Transverse colon (tissue), 4 donors: ENCODE measurements around the gene ZNF701. TPM values are rescaled to one million over a fixed set of nuclear protein-coding genes. Genes with fewer than 3 reads are reported as not detected.
"Not testable (repeated sequence)": the region's sequence is repeated elsewhere in the genome, so short reads cannot be mapped to it uniquely, and the experiment has no call there.

ENCODE experiments used
- DNase-seq: peaks from one replicate; pipeline ENCODE4 v3.0.0-alpha.2; 2019
- H3K27ac ChIP-seq, 4 donors: fragments of 200-600 bp; sonication (generic); 2 replicates each; pipeline ENCODE4 v1.5.1; 2016 to 2018; ENCODE audit warnings: inconsistent platforms in 4 of 4
- H3K27me3 ChIP-seq: fragments of 200-600 bp; sonication (generic); 2 replicates; pipeline ENCODE4 v1.5.1; 2017; ENCODE audit warnings: inconsistent platforms
- H3K36me3 ChIP-seq, 4 donors: fragments of 200-600 bp; sonication (generic); 2 replicates each; pipeline ENCODE4 v1.5.1; 2017 to 2019; ENCODE audit warnings: inconsistent platforms in 4 of 4
- H3K4me1 ChIP-seq, 4 donors: fragments of 200-600 bp; sonication (generic); 2 replicates each; pipeline ENCODE4 v1.5.1; 2017 to 2020; ENCODE audit warnings: inconsistent platforms in 4 of 4
- H3K4me3 ChIP-seq, 4 donors: fragments of 200-600 bp; sonication (generic); 1 replicate in 1 of 4; 2 replicates in 3 of 4; pipeline versions ENCODE4 v1.5.1 to v1.6.1; 2017 to 2019; ENCODE audit warnings: inconsistent platforms in 4 of 4
- H3K9me3 ChIP-seq, 2 donors: fragments of 200-600 bp; sonication (generic); 2 replicates each; pipeline ENCODE4 v1.5.1; 2017 to 2019; ENCODE audit warnings: inconsistent platforms in 2 of 2
- EP300 ChIP-seq: sonication (generic); formaldehyde crosslinking; IDR thresholded peaks from one replicate; pipeline ENCODE4 v1.6.1; 2017; ENCODE audit warnings: antibody characterized with exemption, low read depth
- POLR2A ChIP-seq: fragments of 450-650 bp; IDR thresholded peaks from one replicate; pipeline ENCODE4 v1.6.1; 2016; ENCODE audit warnings: antibody characterized with exemption, mild to moderate bottlenecking, moderate library complexity
- POLR2AphosphoS5 ChIP-seq, 3 donors: sonication (generic); formaldehyde crosslinking; IDR thresholded peaks; one replicate each; pipeline ENCODE4 v1.6.1; 2016; ENCODE audit warnings: antibody characterized with exemption in 3 of 3
- WGBS, 2 donors: methylation state at CpG; one replicate each; pipeline ENCODE4 v1.1.5; 2018; ENCODE audit warnings: low coverage in 1 of 2; 5-methylcytosine and 5-hydroxymethylcytosine counted together
- in situ Hi-C, 4 donors: fragments of 200-750 bp; cut with MboI; loops; one replicate each; pipeline versions ENCODE4 v1.15.0 to v1.15.1; 2017; ENCODE audit warnings: low sequenced_read_pairs in 3 of 4, low pct_ligation_motif_present in 1 of 4, low pct_unique_long_range_greater_than_20kb in 1 of 4
- intact Hi-C: fragments of 100-400 bp; cut with DNase I; formaldehyde crosslinking; loops from one replicate; pipeline ENCODE4 v1.15.1; 2023; ENCODE audit warnings: low total_unique reads
- total RNA-seq, 4 donors: library from RNA; depleted of rRNA; stranded (reverse); fragments of >200 nt; gene quantifications; one replicate each; pipeline ENCODE4 v1.1.0, GENCODE V29; 2016
- TF ChIP-seq, protein P1 (sequence below), 5 experiments: fragments of 200-600 bp in 3 of 5; fragments of 450-650 bp in 2 of 5; sonication (generic) in 3 of 5; IDR thresholded peaks; 1 replicate in 2 of 5; 2 replicates in 3 of 5; pipeline ENCODE4 v1.5.1; 2016 to 2017; ENCODE audit warnings: antibody characterized with exemption in 5 of 5, inconsistent platforms in 3 of 5, mild to moderate bottlenecking in 2 of 5, moderate library complexity in 1 of 5

The ZNF701 gene
- total RNA-seq, 4 donors from 2014 or later, result 12.0 to 31.1 (median 23.9) TPM

DNA sequence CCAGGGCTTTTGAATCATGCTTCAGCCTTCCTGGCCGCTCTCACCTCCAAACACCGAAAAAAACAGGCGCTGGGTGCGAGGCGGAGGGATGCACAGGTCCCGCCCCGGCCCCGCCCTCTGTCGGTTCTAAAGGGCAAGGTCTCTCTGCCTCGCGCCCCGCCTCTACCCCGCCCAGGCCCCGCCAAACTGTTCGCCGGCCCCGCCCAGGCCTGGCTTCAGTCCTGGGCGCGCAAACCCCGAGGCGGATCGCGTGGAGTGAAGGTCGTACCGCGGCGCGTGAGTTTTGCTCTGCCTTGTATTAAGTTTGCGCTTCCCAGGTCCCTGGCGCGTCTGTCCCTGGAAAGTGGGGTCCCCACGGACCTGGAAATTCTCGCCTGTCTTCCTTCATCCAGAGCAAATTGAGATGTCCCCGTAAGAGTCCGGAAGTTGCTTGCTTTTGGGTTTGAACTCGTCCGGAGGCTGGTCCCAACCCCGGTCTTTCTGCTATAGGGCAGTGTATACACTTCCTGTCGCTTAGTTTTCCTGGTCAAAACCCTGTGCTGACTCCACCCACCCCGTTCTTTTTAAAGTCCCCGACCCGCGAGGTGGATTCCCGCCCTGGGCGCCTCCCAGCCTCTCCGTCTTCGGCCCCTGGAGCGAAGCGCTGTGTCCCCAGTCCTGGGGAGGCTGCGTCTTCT, 34.2 kb upstream of the ZNF701 start:
- Histone ChIP-seq H3K4me1 (peaks cover 0 to 9% (median 3%) of the 10 kb centered on the region in 4 donors), H3K27ac (peak overlapping the region; percentile 64 to 86 (median 75)), H3K27me3 (no peaks in the 10 kb centered on the region), H3K4me3 (peak overlapping the region; percentile 21 to 61 (median 39)), H3K36me3 (peaks cover 0 to 36% (median 17%) of the 10 kb centered on the region in 4 donors), H3K9me3 (peaks cover 9 to 32% of the 10 kb centered on the region in 2 donors)
- in situ Hi-C loops (no loop called here), intact Hi-C loops (no loop called here)
- DNase-seq, result peak; percentile 82
- TF ChIP-seq POLR2AphosphoS5 (IDR thresholded peaks at IDR 0.05) (peak in 1 of 3 donors; percentile 57), EP300 (no peak), POLR2A (peak; percentile 28)
- TF ChIP-seq, protein P1, sequence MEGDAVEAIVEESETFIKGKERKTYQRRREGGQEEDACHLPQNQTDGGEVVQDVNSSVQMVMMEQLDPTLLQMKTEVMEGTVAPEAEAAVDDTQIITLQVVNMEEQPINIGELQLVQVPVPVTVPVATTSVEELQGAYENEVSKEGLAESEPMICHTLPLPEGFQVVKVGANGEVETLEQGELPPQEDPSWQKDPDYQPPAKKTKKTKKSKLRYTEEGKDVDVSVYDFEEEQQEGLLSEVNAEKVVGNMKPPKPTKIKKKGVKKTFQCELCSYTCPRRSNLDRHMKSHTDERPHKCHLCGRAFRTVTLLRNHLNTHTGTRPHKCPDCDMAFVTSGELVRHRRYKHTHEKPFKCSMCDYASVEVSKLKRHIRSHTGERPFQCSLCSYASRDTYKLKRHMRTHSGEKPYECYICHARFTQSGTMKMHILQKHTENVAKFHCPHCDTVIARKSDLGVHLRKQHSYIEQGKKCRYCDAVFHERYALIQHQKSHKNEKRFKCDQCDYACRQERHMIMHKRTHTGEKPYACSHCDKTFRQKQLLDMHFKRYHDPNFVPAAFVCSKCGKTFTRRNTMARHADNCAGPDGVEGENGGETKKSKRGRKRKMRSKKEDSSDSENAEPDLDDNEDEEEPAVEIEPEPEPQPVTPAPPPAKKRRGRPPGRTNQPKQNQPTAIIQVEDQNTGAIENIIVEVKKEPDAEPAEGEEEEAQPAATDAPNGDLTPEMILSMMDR (IDR thresholded peaks at IDR 0.05), result peak in 2 of 5 experiments; percentile 17 to 24
- 49 to 80% methylated on average over 4 to 45 of the region's 50 CpGs for WGBS, 2 donors

DNA sequence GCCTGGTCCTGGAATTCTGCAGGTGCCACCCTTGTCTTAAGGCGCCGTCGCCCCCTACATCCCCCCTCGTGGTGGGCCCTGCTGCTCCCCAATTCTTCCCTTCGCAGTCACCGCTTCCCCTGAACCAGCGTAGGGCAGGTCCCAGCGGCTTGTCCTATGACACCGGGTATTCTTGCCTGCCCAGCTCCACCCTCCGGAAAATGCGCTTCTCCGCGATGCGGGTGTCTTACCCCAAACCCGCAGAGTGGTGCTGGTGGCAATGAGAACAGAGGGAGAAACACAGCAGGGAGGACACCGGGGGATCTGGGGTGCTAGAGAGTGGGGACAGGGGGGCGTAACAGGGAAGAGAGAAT, 33.7 kb upstream of the ZNF701 start:
- DNase-seq, result peak; percentile 15
- WGBS, 2 donors, result 48% methylated on average over 17 of the region's 17 CpGs; no CpG with 5 or more reads in 1 of the 2 donors

DNA sequence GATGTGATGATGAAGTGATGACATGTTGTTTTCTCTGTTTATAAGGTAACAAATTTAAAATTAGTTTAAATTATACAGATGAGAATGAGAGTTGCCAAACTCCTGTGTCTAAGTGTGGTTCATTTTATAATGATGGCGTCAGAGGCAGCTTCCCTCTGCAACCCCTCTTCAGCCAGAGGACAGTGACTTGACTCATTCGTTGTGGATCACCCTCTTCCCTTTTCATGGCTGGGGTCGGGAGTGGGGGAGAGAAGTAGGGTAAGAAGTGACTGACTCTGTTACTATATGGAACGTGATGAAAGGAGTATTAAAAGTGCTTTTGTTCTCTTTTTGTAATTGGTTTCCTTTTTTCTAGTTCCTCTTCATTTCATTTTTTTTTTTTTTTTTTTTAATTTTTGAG, 31.3 kb upstream of the ZNF701 start:
- Histone ChIP-seq H3K9me3 (peaks cover 12 to 24% of the 10 kb centered on the region in 2 donors), H3K36me3 (peaks cover 0 to 44% (median 14%) of the 10 kb centered on the region in 4 donors)
- intact Hi-C loops, in situ Hi-C loops, H3K27ac ChIP-seq, H3K4me1 ChIP-seq, H3K27me3 ChIP-seq, DNase-seq, H3K4me3 ChIP-seq: not testable (repeated sequence)
- 75 to 87% methylated on average over 3 to 4 of the region's 4 CpGs for WGBS, 2 donors

More for the DNA sequence above, 33.7 kb upstream of the ZNF701 start:
- in situ Hi-C loops, result no loop called here
- peak overlapping the region; percentile 64 to 86 (median 75) for H3K27ac ChIP-seq
- intact Hi-C loops, result no loop called here
- TF ChIP-seq, protein P1 (IDR thresholded peaks at IDR 0.05), result no peak
- TF ChIP-seq POLR2AphosphoS5 (IDR thresholded peaks at IDR 0.05), result no peak
- no peak for TF ChIP-seq POLR2A
- TF ChIP-seq EP300, result no peak
- no peaks in the 10 kb centered on the region for H3K27me3 ChIP-seq
- H3K4me3 ChIP-seq, result peak overlapping the region; percentile 21 to 61 (median 39)
- peaks cover 0 to 34% (median 17%) of the 10 kb centered on the region in 4 donors for H3K36me3 ChIP-seq
- peaks cover 9 to 33% of the 10 kb centered on the region in 2 donors for H3K9me3 ChIP-seq
- peaks cover 0 to 9% (median 3%) of the 10 kb centered on the region in 4 donors for H3K4me1 ChIP-seq

DNA sequence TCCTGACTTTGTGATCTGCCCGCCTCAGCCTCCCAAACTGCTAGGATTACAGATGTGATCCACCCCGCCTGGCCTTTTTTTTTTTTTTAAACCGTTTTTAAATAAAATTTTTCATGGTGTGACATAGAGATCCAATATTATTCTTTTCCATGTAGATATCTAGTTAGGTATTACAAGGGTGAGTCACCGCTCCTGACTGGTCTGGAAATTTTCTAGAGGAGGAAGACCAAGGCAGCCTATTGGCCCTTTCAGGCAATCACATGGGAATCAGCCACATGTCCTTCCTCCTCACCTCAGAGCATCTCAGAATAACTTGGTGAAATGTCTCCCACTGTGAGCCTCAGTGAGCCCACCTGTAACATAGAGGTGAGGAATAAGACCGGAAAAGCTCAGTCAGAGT, 28.9 kb upstream of the ZNF701 start:
- H3K4me1 ChIP-seq, H3K27ac ChIP-seq, DNase-seq, H3K4me3 ChIP-seq, H3K27me3 ChIP-seq, intact Hi-C loops, in situ Hi-C loops: not testable (repeated sequence)
- 95 to 100% methylated on average over 4 to 5 of the region's 5 CpGs for WGBS, 2 donors
- H3K9me3 ChIP-seq, result peaks cover 16% of the 10 kb centered on the region in 2 donors
- peaks cover 0 to 59% (median 19%) of the 10 kb centered on the region in 4 donors for H3K36me3 ChIP-seq

DNA sequence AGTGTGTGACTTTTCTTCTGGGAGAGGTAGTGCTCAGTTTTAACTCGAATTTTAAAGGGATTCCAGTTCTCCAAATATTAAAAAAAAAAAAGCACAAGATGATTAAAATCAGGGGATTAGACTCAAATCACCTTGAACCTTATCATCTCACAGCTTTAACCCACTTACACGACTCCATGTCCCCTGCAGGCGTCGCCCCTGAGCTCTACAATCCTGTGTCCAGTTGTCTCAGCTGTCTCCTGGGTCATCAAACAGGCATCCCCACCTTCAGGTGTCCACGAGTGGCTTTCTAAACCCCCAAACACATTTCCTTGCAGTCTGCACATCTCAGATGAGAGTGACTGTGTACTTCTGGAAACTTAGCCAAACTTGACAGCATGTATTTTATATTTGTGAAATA, 28.5 kb upstream of the ZNF701 start:
- 94 to 100% methylated on average over 3 to 5 of the region's 5 CpGs for WGBS, 2 donors

DNA sequence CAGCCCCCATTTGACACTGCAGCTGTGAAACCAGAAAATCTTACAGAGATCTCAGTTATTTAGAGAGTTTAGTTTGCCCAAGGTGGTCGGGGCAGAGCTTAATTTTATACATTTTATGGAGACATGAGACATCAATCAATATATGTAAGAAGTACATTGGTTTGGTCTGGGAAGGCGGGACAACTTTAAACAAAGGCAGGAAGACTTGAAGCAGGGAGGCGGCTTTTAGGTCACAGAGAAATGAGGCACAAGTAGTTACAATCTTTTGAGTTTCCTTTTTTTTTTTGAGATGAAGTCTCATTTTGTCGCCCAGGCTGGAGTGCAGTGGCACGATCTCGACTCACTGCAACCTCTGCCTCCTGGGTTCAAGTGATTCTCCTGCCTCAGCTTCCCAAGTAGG, 27.5 kb upstream of the ZNF701 start:
- intact Hi-C loops, H3K4me3 ChIP-seq: not testable (repeated sequence)
- 88 to 93% methylated on average over 6 of the region's 6 CpGs for WGBS, 2 donors

More for the DNA sequence above, 28.5 kb upstream of the ZNF701 start:
- peaks cover 0 to 59% (median 20%) of the 10 kb centered on the region in 4 donors for H3K36me3 ChIP-seq
- peaks cover 0 to 5% (median 0%) of the 10 kb centered on the region in 4 donors for H3K4me1 ChIP-seq
- in situ Hi-C loops, result no loop called here
- intact Hi-C loops, result no loop called here
- H3K27ac ChIP-seq, result no peak overlapping the region
- TF ChIP-seq POLR2A (no peak), EP300 (no peak), POLR2AphosphoS5 (IDR thresholded peaks at IDR 0.05) (no peak)
- TF ChIP-seq, protein P1 (IDR thresholded peaks at IDR 0.05), result no peak
- DNase-seq, result no peak
- no peaks in the 10 kb centered on the region for H3K27me3 ChIP-seq
- peaks cover 16% of the 10 kb centered on the region in 2 donors for H3K9me3 ChIP-seq
- H3K4me3 ChIP-seq, result no peak overlapping the region

More for the DNA sequence above, 27.5 kb upstream of the ZNF701 start:
- H3K4me1 ChIP-seq, H3K27me3 ChIP-seq, DNase-seq, H3K27ac ChIP-seq, in situ Hi-C loops: not testable (repeated sequence)
- Histone ChIP-seq H3K36me3 (peaks cover 0 to 68% (median 25%) of the 10 kb centered on the region in 4 donors), H3K9me3 (peaks cover 16 to 21% of the 10 kb centered on the region in 2 donors)
